AG09309 (cell line): ENCODE measurements around the gene MGAT5.

Experiments
- DNase-seq: peaks from one replicate; pipeline ENCODE4 v3.0.0-alpha.2; 2010; ENCODE audit warnings: low read depth
- H3K4me3 ChIP-seq: 2 replicates; pipeline ENCODE4 v1.5.1; 2011; ENCODE audit warnings: mild to moderate bottlenecking, low read depth, low read length, moderate library complexity; ENCODE audit not compliant: control insufficient read depth
- CTCF ChIP-seq: IDR thresholded peaks from 2 replicates; pipeline ENCODE4 v1.5.1; 2011; ENCODE audit warnings: mild to moderate bottlenecking, low read depth, low read length, inconsistent platforms; ENCODE audit not compliant: insufficient read depth, control insufficient read depth; ENCODE audit errors: missing control alignments

MGAT5 gene

GRCh38 chr2:134319596-134320254 lies 65.9 kb downstream of the MGAT5 start:
- DNase-seq = no peak
- H3K4me3 ChIP-seq = no peak overlapping the region
- TF ChIP-seq CTCF = no peak

- no peak for DNase-seq
- no peak for TF ChIP-seq CTCF
- no peak overlapping the region for H3K4me3 ChIP-seq
Observed at GRCh38 chr2:134320930-134321329, 67.1 kb downstream of the MGAT5 start.

GRCh38 chr2:134323777-134324176 lies 69.9 kb downstream of the MGAT5 start:
- no peak for DNase-seq
- H3K4me3 ChIP-seq = no peak overlapping the region
- TF ChIP-seq CTCF = no peak

GRCh38 chr2:134324430-134324829 lies 70.6 kb downstream of the MGAT5 start:
- TF ChIP-seq CTCF = no peak
- DNase-seq = no peak
- no peak overlapping the region for H3K4me3 ChIP-seq

- no peak overlapping the region for H3K4me3 ChIP-seq
Observed at GRCh38 chr2:134324947-134325346, 71.1 kb downstream of the MGAT5 start.

GRCh38 chr2:134325696-134326095 lies 71.8 kb downstream of the MGAT5 start:
- no peak for TF ChIP-seq CTCF
- no peak overlapping the region for H3K4me3 ChIP-seq

More at GRCh38 chr2:134324947-134325346, 71.1 kb downstream of the MGAT5 start:
- TF ChIP-seq CTCF = no peak
- DNase-seq = no peak

More at GRCh38 chr2:134325696-134326095, 71.8 kb downstream of the MGAT5 start:
- DNase-seq = no peak
